Measurements from ENCODE around the gene ZNF142.

- no peak for TF ChIP-seq EZH2 (IDR thresholded peaks at IDR 0.05)
- no peak for TF ChIP-seq TCF7L2 (IDR thresholded peaks at IDR 0.05; ENCODE audit: borderline replicate concordance, extremely low read depth, insufficient read depth, insufficient read length)
- no peak for TF ChIP-seq CTCF (IDR thresholded peaks at IDR 0.05 in 2 of 3, conservative IDR thresholded peaks at IDR 0.05 in 1 of 3; ENCODE audit: borderline replicate concordance in 1 of 3, insufficient read depth in 1 of 3, low read depth in 2 of 3, low read length in 2 of 3)
- no peak for TF ChIP-seq MAX (IDR thresholded peaks at IDR 0.05)
- TF ChIP-seq REST (IDR thresholded peaks at IDR 0.05; ENCODE audit: low read depth), result no peak
Observed at GRCh38 chr2:218655751-218656150, 3.7 kb downstream of the ZNF142 start.
